ENCODE results near the gene CAND2. TPM values are rescaled to one million over a fixed set of nuclear protein-coding genes. Genes with fewer than 3 reads are reported as not detected.

The CAND2 gene
- total RNA-seq, 6 experiments from 2014 or later = 4.5 to 10.5 (median 8.3) TPM

- no peak for DNase-seq
- H3K4me1 Mint-ChIP-seq (ENCODE audit: low read depth) = peaks cover 11% of the 10 kb centered on the region; the same call in 1 of the 2 replicates
- H3K27ac Mint-ChIP-seq = no peak overlapping the region
- H3K9me3 Mint-ChIP-seq = no peaks in the 10 kb centered on the region
- H3K36me3 Mint-ChIP-seq (ENCODE audit: low read depth) = peaks cover 15% of the 10 kb centered on the region
- H3K27me3 Mint-ChIP-seq (ENCODE audit: insufficient read depth) = peaks cover 11% of the 10 kb centered on the region
- no peak overlapping the region for H3K4me3 Mint-ChIP-seq
- no peak for TF ChIP-seq CTCF (IDR thresholded peaks at IDR 0.05)
Measured at GRCh38 chr3:12828751-12829150, 32.3 kb downstream of the CAND2 start.

GRCh38 chr3:12829404-12829803 lies 32.9 kb downstream of the CAND2 start:
- Mint-ChIP-seq H3K9me3 (no peaks in the 10 kb centered on the region), H3K27ac (peak overlapping the region; percentile 49; the same call in 1 of the 2 replicates), H3K4me1 (ENCODE audit: low read depth) (peaks cover 11% of the 10 kb centered on the region; the same call in 1 of the 2 replicates), H3K36me3 (ENCODE audit: low read depth) (peaks cover 22% of the 10 kb centered on the region), H3K4me3 (no peak overlapping the region), H3K27me3 (ENCODE audit: insufficient read depth) (peaks cover 14% of the 10 kb centered on the region)
- DNase-seq = no peak
- TF ChIP-seq CTCF (IDR thresholded peaks at IDR 0.05) = no peak

GRCh38 chr3:12829886-12830784 lies 33.7 kb downstream of the CAND2 start:
- no peak; the same call in 1 of the 2 replicates for TF ChIP-seq CTCF (IDR thresholded peaks at IDR 0.05)
- H3K27ac Mint-ChIP-seq = peak overlapping the region; percentile 64

GRCh38 chr3:12830785-12831156 lies 34.3 kb downstream of the CAND2 start:
- peaks cover 14% of the 10 kb centered on the region for H3K27me3 Mint-ChIP-seq (ENCODE audit: insufficient read depth)

More at GRCh38 chr3:12829886-12830784, 33.7 kb downstream of the CAND2 start:
- Mint-ChIP-seq H3K27me3 (ENCODE audit: insufficient read depth) (peaks cover 14% of the 10 kb centered on the region), H3K9me3 (no peaks in the 10 kb centered on the region), H3K36me3 (ENCODE audit: low read depth) (peaks cover 22% of the 10 kb centered on the region), H3K4me3 (no peak overlapping the region), H3K4me1 (ENCODE audit: low read depth) (peaks cover 11% of the 10 kb centered on the region; the same call in 1 of the 2 replicates)
- no peak for DNase-seq

GRCh38 chr3:12831301-12831866 lies 34.9 kb downstream of the CAND2 start:
- peaks cover 30% of the 10 kb centered on the region for H3K36me3 Mint-ChIP-seq (ENCODE audit: low read depth)
- DNase-seq = no peak
- peaks cover 14% of the 10 kb centered on the region for H3K27me3 Mint-ChIP-seq (ENCODE audit: insufficient read depth)
- no peaks in the 10 kb centered on the region for H3K9me3 Mint-ChIP-seq
- no peak overlapping the region; the same call in 1 of the 2 replicates for H3K4me3 Mint-ChIP-seq
- peaks cover 11% of the 10 kb centered on the region; the same call in 1 of the 2 replicates for H3K4me1 Mint-ChIP-seq (ENCODE audit: low read depth)
- no peak for TF ChIP-seq CTCF (IDR thresholded peaks at IDR 0.05)
- H3K27ac Mint-ChIP-seq = peak overlapping the region; percentile 63

More at GRCh38 chr3:12830785-12831156, 34.3 kb downstream of the CAND2 start:
- peak; percentile 62 for TF ChIP-seq CTCF (IDR thresholded peaks at IDR 0.05)
- Mint-ChIP-seq H3K36me3 (ENCODE audit: low read depth) (peaks cover 24% of the 10 kb centered on the region), H3K4me3 (no peak overlapping the region), H3K4me1 (ENCODE audit: low read depth) (peaks cover 11% of the 10 kb centered on the region; the same call in 1 of the 2 replicates), H3K9me3 (no peaks in the 10 kb centered on the region), H3K27ac (peak overlapping the region; percentile 64)
- DNase-seq = no peak

All from HFFc6 (cell line).